22Rv1 (cell line): ENCODE results near the gene CCDC92.

Source experiments
- CTCF ChIP-seq: fragments of 450-650 bp; IDR thresholded peaks from 2 replicates; pipeline ENCODE4 v1.5.1; 2017; ENCODE audit warnings: mild to moderate bottlenecking
- ZFX ChIP-seq: fragments of 450-650 bp; IDR thresholded peaks from 2 replicates; pipeline ENCODE4 v1.6.1; 2017; ENCODE audit warnings: antibody characterized with exemption, borderline replicate concordance

GRCh38 chr12:124013073-124013472, 40.4 kb upstream of the CCDC92 start:
- no peak for TF ChIP-seq CTCF
- no peak for TF ChIP-seq ZFX
